GM18511 (cell line): ENCODE data around the gene CORO2B.

ENCODE experiments used
- ATAC-seq: cut with Tn5 transposase; IDR thresholded peaks from one replicate; pipeline ENCODE4 v1.9.1; 2021; ENCODE audit warnings: mild to moderate bottlenecking, moderate library complexity; ENCODE audit not compliant: unreplicated experiment

CORO2B gene

DNA sequence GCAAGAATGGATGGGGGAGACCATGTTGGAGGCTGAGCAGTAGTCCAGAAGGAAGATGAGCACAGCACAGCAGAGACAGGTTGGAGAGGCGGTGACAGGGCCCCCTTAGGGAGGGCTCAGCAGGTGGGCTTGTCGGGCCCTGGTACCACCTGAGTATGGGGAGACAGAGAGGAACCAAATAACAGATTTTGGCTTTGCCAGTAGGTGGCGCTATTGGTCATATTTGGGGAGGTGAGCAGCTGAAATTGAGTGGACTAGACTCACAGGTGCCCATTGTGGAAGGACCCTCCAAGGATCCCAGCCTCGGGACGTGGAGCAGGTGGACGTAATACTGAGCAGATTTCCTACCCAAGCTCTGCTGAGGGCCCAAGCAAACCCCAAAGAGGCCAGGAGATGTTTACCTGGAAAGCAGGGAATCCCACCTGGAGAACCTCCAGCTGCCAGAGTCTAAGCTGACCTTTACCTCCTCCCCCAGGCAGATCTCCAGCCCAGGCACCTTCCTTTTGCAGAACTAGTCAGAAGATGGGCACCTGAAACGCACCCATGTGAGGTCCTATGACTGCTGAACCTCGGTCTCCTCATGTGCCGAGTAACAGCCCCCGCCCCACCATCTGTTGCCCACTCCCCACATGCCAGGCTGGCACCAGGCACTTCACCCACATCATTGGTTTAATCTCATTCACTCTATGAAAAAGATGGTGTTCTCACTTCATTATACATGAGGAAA, 24.6 kb upstream of the CORO2B start:
- ATAC-seq: no peak

DNA sequence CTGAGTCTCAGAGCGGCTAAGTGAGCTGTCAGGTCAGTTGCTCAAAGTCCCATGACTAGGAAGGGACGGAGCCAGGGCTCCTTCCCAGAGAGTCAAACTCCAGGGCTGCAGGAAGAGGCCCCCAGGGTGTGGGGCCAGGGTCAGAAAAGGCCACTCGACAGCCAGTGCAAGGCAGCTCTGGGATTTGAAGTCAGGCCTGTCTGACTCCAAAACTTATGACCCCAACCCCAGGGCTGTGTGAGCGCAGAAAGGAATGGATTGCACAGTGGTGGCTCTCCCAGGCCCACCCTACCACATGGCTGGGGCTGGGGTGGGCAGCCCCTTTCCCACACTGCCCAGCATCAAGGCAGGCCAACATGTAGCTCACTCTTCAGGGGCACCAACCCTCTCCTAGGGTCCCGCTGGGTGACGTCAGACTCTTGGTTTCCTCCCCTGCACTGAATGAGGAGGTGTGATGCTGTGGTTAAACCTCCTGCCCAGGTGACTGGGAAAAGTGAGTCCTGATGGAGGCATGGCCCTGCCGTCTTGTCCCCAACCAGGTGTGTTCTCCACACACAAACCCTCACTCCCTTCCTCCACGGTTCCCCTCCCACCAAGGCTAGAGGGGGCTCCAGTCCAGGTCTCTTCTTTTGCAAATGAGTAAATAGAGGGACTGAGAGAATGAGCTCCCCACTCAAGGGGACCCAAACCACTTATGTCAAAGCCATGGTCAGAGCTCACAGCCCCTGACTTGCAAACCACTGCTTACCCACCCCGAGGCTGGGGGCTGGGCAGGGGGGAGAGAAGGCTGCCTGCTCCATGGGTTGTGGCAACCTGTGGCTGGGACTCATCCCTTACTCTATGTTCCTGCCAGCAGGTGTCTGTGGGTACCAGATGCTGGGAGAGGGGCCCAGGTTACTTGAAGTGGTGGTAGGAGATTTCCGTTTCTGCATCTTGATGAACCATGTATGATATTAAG, 23.8 kb upstream of the CORO2B start:
- no peak for ATAC-seq

DNA sequence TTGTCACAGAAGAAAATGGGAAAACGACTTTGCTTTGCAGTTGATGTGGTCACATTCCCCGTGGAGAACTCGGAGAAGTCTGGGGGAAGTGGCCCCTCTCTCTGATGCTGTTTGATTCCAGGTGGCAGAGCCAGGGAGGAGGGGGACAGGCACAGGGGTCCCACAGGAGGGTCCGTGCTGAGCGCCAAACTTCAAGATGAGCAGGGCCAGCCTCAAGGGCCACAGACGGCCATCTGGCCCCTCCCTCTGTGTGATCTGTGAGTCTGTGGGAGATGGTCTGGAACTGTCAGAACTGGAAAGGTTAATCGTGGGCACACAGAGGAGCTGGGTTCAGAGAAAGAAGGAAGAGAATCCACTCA, 23.1 kb upstream of the CORO2B start:
- ATAC-seq: no peak

DNA sequence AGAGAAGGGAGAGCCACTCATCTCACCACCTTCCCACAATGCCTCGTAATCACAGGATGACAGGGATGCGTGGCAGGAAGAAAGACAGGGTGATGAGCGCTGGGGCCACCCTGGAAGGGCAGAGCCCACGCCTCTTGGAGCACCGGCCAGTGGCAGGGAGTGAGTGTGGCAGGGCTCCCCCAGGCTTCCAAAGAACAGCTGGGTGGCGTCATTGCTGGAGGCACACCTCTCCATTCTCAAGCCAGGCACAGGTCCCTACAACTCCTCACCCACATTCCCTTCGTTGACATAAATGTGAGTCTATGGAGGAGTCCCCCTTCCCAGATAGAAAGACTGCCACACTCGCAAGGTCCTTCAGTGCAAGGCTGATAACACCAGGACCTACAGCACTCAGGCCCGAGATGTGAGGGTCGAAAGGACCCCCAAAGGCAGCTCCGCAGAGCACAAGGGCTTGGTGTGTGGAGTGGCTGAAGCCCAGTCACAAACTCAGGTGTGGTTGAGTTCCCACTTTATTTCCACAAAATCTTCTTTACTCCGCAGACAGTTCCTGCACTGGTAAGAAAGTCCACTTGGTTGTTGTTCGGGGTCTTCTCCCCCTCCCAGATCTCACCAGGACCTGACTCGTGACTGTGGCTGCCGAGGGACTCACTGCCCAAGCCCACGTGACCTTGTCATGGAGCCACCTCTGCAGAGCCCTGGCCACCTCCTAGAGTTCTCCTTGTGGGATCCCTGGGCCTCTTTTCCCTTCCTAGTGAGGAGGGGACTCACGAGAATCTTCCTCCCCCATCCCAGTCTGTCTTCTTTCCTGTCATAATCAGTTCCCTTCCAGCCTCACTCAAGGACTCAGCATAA, 22.4 kb upstream of the CORO2B start:
- no peak for ATAC-seq

DNA sequence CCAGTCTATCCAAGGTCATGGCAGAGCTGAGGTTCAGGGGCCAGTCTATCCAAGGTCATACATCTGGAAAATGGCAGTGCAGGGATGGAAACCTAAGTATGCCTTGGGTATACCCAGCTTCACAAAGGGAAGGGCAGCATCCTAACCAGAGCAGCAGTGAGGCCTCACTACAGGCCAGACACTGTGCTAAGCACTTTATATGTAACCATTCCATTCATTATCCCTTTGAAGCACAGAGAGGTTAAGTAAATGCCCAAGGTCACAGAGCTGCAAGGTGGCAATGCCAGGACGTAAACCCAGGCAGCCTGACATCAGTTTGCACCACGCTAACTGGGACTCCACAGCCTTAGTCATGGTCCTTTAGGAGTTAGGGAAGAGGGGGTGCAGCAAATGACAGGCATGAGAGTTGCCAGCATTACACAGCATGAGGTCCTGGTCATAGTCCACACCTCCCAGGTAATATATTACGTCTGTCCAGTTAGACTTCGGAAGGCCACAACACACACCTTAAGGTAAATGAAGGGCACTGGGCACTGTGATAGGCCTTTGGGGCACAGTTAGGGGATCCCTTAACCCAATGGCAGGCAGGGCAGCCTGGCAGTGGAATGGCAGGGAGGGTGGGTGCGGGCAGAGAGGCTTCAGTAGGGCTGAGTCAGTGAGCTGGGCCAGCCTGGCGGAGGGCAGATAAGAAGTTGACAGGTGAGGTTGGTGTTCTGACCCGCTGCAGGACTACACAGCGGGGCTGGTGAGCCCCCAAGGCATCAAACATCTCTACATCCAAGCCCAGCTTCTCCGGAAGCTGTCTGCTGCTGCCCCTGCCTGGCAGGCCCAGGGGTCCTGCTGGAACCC, 21.1 kb upstream of the CORO2B start:
- no peak for ATAC-seq

DNA sequence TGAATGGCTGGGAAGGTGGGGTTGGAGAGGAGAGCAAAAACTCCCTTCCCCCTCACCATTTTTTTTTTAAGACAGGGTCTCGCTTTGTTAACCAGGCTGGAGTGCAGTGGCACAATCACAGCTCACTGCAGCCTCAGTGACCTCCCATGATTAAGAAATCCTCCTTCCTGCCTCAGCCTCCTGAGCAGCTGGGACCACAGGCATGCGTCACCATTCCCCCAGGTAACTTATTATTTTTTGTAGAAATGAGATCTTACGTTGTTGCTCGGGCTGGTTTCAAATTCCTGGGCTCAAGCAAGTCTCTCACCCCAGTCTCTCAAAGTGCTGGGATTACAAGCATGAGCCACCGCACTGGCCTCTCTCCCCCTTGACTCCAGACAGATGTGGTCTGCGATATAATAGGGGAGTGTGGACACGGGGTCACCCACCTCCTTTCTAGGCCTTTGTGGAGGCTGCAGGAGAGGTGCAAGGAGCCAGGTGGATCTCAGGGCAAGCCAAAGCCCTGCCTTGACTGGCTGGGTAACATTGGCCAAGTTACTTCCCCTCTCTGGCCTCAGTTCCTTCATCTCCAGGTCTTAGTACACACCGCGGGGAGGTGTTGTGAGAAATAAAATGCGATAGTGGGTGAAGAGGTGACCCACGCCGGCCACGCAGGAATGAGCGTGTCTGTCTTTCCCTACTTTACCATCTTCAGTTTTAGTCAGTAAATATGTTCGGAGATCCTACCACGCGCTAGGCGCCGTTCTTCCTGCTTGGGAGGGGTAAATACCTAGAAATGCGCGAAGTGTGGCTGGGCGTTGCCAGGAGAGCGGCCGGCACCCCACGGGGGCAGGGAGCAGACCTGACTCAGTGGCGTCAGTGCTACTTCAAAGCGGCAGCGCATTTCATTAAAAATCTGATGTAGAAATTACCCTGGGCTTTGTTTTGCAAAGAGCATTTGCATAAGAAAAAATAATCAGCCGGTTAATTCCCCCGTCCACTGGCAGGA, 20.2 kb upstream of the CORO2B start:
- no peak for ATAC-seq

DNA sequence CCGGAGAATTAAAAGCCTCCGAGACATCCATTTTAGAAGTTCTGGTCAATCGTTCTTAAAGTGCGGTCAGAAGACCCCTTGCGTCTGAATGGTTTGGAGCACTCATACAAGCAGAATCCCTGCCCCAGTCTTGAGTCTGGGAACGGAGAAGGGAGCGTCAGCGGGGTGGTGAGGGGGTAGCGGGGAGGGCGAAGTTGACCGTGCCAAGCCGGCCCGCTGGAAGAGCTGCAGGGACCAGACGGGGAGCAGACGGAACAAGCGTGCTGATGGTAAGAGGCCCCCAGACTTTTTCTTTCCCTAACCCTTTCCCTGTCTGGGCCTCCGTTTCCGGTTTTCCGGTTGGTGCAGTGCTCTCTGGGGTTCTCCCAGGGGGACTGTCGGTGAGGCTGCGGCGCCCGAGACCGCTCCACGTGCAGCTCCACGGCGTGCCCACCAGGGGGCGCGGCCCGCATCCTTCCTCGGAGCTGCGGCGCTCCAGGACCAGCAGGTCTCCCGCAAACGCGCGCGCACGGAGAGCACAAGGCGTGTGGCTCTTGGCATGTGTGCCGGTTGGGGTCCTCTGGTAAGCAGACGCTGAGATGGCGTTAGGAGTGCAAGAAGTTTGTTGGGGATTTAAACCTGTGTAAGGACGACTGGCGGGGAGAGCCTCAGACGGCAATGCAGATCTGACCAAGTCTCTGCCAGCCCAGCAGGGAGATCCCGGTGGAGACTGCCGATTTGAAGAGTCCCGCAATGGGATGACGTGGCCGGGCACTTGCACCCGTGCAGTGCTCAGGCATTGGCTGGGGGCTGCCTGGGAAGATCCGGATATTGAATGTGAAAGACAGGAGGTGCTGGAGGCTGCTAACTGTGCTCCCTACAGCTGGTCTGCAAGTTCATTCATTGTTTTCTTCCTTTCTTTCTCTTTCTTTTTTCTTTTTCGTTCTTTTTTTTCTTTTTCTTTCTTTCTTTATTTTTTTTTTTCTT, 19.2 kb upstream of the CORO2B start:
- peak; percentile 58 for ATAC-seq

DNA sequence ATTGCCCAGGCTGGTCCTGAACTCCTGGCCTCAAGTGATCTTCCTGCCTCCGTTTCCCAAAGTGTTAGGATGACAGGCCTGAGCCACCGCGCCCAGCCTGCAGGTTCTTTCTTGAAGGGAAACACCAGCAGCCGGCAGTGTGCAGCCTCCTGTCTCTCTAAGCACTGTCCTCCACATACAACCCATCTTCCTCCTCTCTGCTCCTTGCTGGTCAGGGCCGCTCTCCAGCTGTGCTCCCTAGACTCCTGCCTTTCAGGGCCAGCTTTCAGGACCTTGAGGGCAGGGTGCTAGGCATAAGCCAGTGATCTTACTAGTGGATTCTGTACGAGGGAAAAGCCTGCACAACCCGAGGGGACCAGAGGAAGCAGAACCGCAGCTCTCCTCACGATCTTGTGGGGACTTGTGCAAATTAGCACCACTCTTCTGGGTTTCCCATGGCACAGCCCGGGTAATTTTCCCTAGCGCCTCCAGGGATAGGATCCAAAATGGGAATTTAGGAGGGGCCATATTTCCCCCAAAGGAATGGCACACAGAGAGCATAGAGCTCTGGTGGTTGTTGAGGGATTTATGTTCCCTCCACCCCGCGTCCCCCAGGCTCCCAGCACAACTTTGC, 18.2 kb upstream of the CORO2B start:
- ATAC-seq: no peak

DNA sequence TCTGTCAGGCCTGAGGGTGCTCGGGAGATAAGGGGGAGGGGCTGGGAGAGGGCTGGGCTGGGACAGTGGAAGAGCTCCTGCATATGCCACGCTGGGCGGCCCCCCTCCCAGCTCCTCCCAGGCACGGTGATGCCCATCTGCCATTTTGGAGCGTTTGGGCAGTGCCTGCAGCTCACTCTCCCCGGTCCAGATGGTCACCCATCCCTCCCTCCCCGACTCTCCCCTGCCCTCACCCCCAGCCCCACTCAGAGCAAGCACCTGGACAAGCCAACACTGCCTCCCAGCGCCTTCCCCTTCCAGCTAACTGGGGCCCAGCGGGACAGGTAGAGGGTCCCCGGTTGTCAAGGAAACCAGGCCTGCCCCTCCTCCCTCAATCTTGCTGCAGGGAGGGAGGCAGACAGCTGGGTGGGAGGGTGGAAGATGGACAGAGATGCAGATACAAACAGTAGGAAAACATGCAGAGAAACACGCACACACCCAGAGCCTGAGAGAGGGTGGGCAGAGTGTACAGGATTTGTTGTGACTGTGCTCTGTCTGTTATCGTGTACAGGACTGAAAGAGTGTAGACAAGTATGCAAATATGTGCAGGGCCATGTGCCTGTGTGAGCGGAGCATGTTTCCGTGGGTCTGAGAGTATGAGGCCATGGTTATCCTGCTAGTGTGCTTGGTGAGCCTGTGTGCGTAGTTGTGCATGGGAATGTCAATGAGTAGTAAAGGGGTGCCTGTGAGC, 17.5 kb upstream of the CORO2B start:
- ATAC-seq: no peak

DNA sequence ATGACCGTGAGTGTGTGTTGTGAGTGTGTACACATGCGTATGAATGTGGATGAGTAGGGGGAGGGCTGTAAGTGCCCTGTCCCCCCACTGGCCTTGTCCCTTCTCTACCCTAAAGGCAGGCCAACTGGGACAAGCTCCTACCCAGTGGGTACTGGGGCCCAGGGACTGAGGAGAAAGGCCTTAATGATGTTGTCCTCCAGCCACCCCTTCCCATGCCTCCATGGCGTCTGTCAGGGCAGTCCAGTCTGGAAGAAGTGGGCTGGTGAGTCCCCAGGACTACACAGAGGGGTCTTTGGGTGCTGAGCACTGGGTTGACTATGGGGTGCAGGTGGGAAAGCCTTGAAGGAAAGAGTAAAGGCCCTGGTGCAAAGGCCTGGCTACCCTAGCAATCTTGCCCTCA, 16.9 kb upstream of the CORO2B start:
- ATAC-seq: no peak

DNA sequence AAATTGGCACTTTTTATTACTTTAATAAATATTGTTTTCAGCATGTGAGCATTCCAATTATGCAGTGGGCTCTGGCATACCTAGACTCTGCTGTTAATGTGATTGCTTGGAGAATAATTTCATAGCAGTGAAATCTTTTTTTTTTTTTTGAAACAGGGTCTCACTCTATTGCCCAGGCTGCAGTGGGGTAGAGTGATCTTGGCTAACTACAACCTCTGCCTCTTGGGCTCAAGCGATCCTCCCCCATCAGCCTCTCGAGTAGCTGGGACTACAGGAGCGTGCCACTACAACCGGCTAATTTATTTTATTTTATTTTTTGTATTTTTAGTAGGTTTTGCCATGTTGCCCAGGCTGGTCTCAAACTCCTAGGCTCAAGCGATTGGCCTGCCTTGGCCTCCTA, 14.6 kb upstream of the CORO2B start:
- no peak for ATAC-seq

DNA sequence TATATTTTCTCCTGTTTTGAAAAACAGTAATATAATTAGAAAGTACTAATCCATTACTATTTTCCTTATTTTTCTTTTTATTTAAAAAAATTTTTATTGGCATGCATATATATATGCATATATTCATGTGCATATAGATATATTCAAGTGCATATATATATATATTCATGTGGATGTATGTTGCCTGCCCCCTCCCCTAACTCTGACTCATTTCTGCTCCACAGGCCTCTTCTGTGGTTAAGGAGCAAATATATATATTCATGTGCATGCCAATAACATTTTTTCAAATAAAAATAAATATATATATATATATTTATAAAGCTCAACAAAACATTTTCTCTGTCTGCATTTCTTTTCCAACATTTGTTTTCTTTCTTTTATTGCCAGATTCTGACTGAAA, 13.6 kb upstream of the CORO2B start:
- ATAC-seq: no peak

DNA sequence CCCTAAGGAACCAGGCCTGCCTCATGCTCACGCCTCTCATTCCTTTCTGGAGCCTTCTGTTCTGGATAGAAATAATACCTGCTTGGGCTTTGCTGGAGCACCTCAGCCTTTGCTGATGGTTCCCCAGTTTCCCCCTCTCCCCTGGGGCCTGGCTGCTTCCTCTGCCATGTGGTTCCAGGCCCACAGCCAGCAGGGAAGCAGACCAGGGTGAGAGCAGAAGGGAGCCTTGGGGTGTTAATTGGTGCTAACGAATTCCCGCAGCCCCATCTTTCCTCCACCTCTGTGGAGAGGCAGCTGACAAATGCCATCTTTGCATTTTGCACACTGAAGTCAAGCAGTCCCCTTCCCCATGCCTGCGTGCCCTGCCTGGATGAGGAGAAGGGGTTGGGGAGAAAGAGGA, 13.1 kb upstream of the CORO2B start:
- no peak for ATAC-seq

DNA sequence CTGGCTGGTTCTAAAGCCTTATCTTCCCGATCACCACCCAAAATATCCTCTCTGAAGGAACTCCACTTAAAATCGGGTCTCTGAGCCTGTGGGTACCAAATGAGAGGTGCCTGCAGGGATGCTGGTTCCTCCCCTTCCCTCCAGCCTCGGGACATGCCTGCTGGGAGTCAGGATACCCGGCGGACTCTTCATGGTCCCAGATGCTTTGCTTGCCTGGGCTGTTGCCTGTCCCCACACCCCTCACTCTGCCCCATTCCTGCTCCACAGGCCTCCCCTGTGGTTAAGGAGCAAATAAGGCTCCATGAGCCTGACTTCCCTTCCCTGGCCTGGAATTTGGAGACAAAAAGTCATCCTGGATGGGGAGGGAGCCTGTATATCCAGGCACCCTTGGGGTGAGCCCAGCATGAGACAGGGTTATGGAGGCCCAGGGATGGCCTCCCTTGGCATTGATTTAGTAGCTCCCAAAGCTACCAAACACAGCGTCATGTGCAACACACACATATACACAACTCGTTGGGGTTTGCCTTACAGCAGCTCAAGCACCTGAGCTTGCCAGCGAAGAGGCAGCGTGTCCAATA, 12.3 kb upstream of the CORO2B start:
- ATAC-seq: no peak

DNA sequence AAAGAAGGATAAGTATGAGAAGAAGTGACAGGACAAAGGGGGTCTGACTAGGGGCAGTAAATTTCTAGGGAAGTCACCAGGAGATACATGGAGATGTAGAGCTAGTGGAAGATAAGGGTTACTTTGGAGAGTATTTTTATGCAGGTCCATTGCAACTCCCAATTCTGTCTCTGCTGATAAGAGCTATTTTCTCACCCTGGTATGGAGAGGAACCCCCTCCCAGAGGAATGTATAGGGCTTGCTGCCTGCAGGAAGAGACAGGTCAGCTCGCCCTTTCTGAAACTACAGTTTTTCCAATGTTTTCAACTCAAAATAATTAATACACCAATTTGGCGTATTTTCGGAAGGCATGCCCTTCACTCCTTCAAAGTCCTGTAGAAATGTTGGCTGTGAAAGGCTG, 11.4 kb upstream of the CORO2B start:
- ATAC-seq: no peak

DNA sequence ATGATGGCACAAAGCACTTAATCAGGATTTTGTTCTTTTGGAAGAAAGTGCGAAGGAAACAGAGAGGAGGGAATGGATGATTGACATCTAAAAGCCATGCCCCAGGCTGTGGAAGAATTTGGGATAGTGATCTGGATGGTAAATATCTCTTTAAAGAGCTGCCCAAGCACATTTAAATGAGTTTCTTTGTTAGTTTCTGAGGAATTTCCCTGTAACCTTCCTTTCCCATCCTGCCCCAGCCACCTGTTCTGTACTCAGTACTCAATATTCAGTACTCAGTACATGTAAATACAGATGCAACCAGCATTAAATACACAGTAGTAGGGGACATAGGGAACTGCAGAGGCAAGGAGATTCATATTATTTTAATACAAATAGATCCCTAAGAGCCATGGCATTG, 7.8 kb upstream of the CORO2B start:
- no peak for ATAC-seq

DNA sequence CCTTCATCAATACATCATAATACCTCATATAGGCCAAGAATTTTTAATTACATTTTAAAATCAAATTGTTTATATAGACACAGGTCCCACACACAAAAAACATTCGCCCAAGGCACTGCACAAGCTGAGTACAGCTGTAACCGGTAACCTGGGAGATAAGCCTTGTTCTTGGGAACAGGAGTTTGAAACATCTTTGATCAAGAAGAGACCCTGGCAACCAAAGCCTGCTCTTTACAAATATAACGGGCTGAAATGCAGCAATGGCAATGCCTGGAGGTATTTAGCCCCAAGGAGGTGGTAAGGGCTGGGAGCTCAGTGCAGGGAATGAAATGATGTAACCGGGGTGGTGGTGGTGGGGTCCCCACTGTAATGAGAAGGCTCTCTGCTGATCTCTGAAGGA, 7.2 kb upstream of the CORO2B start:
- ATAC-seq: no peak
